Left ventricle myocardium inferior (tissue), 1 donor: Measurements from ENCODE around the gene FYB1. TPM values are rescaled to one million over a fixed set of nuclear protein-coding genes. Genes with fewer than 3 reads are reported as not detected.

Experiments
- DNase-seq: peaks from one replicate; pipeline ENCODE4 v3.0.0-alpha.2; 2020
- H3K27ac ChIP-seq: fragments of 200-600 bp; replicated peaks from 2 replicates; pipeline ENCODE4 v1.8.0; 2021
- H3K27me3 ChIP-seq: fragments of 200-600 bp; 2 replicates; pipeline ENCODE4 v1.8.0; 2021; ENCODE audit warnings: low read depth
- H3K36me3 ChIP-seq: fragments of 200-600 bp; 2 replicates; pipeline ENCODE4 v1.8.0; 2021
- H3K4me1 ChIP-seq: fragments of 200-600 bp; 2 replicates; pipeline ENCODE4 v1.8.0; 2021
- H3K4me3 ChIP-seq: fragments of 200-600 bp; 2 replicates; pipeline ENCODE4 v1.8.0; 2021; ENCODE audit warnings: mild to moderate bottlenecking, moderate library complexity
- H3K9me3 ChIP-seq: fragments of 200-600 bp; replicated peaks from 2 replicates; pipeline ENCODE4 v1.8.0; 2021
- CTCF ChIP-seq: fragments of 200-600 bp; IDR thresholded peaks from 2 replicates; pipeline ENCODE4 v1.8.0; 2021; ENCODE audit warnings: antibody characterized with exemption, mild to moderate bottlenecking, borderline replicate concordance
- intact Hi-C: fragments of 100-400 bp; cut with micrococcal nuclease; formaldehyde crosslinking; loops from one replicate; pipeline ENCODE4 v1.11.0; 2022
- total RNA-seq: library from RNA; stranded (reverse); fragmentation: NEBNext Ultra II Directional; extraction: Animal tissue kit (Norgen Biotek cat#: 25700); gene quantifications from one replicate; pipeline ENCODE4 v1.2.1, GENCODE V29; 2021
- donor health status: DM: no; HTN: yes; CAD: no; lungs with severe emphysema.

The FYB1 gene
- total RNA-seq, 1 donor from 2014 or later: 4.9 TPM

DNA sequence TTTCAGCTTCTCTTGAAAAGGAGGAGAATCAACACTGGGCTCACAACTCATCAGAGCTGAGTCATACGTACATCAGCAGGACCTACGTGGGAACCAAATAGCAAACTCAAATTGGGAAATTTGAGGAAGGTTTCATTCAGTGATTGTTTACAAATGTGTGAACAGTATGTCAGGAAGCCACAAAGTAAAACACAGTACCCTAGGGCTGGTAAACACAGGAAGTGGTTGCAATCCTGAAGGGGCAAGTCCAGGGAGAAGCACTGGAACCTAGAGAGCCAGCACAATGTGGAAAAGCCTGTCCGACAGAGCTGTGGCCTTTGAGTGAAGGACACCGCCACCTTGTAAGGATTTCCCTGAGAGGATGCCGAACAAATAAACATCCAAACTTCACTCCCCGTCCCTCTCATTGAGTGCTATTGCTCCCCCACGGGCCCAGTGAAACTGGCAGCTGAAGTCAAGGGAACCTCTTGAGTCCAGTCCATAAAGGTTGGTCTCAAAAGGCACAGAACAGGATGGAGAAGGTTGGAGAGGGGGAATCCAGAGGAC, 118.4 kb downstream of the FYB1 start:
- Histone ChIP-seq H3K36me3 (no peaks in the 10 kb centered on the region), H3K27me3 (no peaks in the 10 kb centered on the region), H3K9me3 (no peaks in the 10 kb centered on the region), H3K4me3 (no peak overlapping the region), H3K27ac (no peak overlapping the region), H3K4me1 (no peaks in the 10 kb centered on the region)
- no peak for TF ChIP-seq CTCF
- no peak for DNase-seq
- intact Hi-C loops: no loop called here

- no peaks in the 10 kb centered on the region for H3K36me3 ChIP-seq
- H3K27ac ChIP-seq: no peak overlapping the region
- H3K4me1 ChIP-seq: no peaks in the 10 kb centered on the region
- intact Hi-C loops: no loop called here
- no peak for TF ChIP-seq CTCF
- no peaks in the 10 kb centered on the region for H3K9me3 ChIP-seq
- DNase-seq: no peak
- H3K4me3 ChIP-seq: no peak overlapping the region
- H3K27me3 ChIP-seq: no peaks in the 10 kb centered on the region
Observed at GRCh38 chr5:39100301-39100850, 119.0 kb downstream of the FYB1 start.

GRCh38 chr5:39099831-39100230, 119.5 kb downstream of the FYB1 start:
- no peak for DNase-seq
- Histone ChIP-seq H3K9me3 (no peaks in the 10 kb centered on the region), H3K27ac (no peak overlapping the region), H3K27me3 (no peaks in the 10 kb centered on the region), H3K36me3 (no peaks in the 10 kb centered on the region), H3K4me3 (no peak overlapping the region), H3K4me1 (no peaks in the 10 kb centered on the region)
- intact Hi-C loops: no loop called here
- TF ChIP-seq CTCF: no peak

GRCh38 chr5:39093352-39093751, 126.0 kb downstream of the FYB1 start:
- H3K4me1 ChIP-seq: no peaks in the 10 kb centered on the region
- H3K4me3 ChIP-seq: no peak overlapping the region
- H3K36me3 ChIP-seq: no peaks in the 10 kb centered on the region
- intact Hi-C loops: no loop called here
- H3K9me3 ChIP-seq: peaks cover 12% of the 10 kb centered on the region
- no peak for TF ChIP-seq CTCF
- no peak for DNase-seq
- H3K27ac ChIP-seq: no peak overlapping the region
- no peaks in the 10 kb centered on the region for H3K27me3 ChIP-seq

- H3K27ac ChIP-seq: no peak overlapping the region
- no peak for DNase-seq
- no peak for TF ChIP-seq CTCF
- H3K4me3 ChIP-seq: no peak overlapping the region
- H3K9me3 ChIP-seq: peaks cover 12% of the 10 kb centered on the region
- no peaks in the 10 kb centered on the region for H3K27me3 ChIP-seq
- intact Hi-C loops: no loop called here
- H3K4me1 ChIP-seq: no peaks in the 10 kb centered on the region
- no peaks in the 10 kb centered on the region for H3K36me3 ChIP-seq
Observed at GRCh38 chr5:39092581-39093351, 126.6 kb downstream of the FYB1 start.
